HEK293T (cell line): Measurements from ENCODE around the gene MGP.

ENCODE experiments used
- BHLHE40 ChIP-seq: fragments of 450-650 bp; IDR thresholded peaks from 2 replicates; pipeline ENCODE4 v1.6.1; 2016; ENCODE audit warnings: mild to moderate bottlenecking, moderate library complexity, borderline replicate concordance
- CTBP1 ChIP-seq: fragments of 450-650 bp; IDR thresholded peaks from 2 replicates; pipeline ENCODE4 v1.6.1; 2016; ENCODE audit warnings: borderline replicate concordance
- ELF4 ChIP-seq: fragments of 450-650 bp; IDR thresholded peaks from 2 replicates; pipeline ENCODE4 v1.6.1; 2017; ENCODE audit warnings: antibody characterized with exemption
- FOXK2 ChIP-seq: fragments of 450-650 bp; IDR thresholded peaks from 2 replicates; pipeline ENCODE4 v1.6.1; 2016; ENCODE audit warnings: mild to moderate bottlenecking
- FOXM1 ChIP-seq: fragments of 450-650 bp; IDR thresholded peaks from 2 replicates; pipeline ENCODE4 v1.6.1; 2017; ENCODE audit warnings: mild to moderate bottlenecking, borderline replicate concordance
- HDGF ChIP-seq: fragments of 450-650 bp; IDR thresholded peaks from 2 replicates; pipeline ENCODE4 v1.6.1; 2017; ENCODE audit warnings: antibody characterized with exemption, borderline replicate concordance
- LEF1 ChIP-seq: fragments of 450-650 bp; IDR thresholded peaks from 2 replicates; pipeline ENCODE4 v1.6.1; 2017; ENCODE audit warnings: mild to moderate bottlenecking, borderline replicate concordance
- SP1 ChIP-seq: fragments of 450-650 bp; IDR thresholded peaks from 2 replicates; pipeline ENCODE4 v1.6.1; 2017
- TARDBP ChIP-seq: fragments of 450-650 bp; IDR thresholded peaks from 2 replicates; pipeline ENCODE4 v1.6.1; 2016
- ZNF384 ChIP-seq: fragments of 450-650 bp; IDR thresholded peaks from 2 replicates; pipeline ENCODE4 v1.6.1; 2016
- TF ChIP-seq, protein P1 (sequence below): fragments of 450-650 bp; IDR thresholded peaks from 2 replicates; pipeline ENCODE4 v1.6.1; 2016

DNA sequence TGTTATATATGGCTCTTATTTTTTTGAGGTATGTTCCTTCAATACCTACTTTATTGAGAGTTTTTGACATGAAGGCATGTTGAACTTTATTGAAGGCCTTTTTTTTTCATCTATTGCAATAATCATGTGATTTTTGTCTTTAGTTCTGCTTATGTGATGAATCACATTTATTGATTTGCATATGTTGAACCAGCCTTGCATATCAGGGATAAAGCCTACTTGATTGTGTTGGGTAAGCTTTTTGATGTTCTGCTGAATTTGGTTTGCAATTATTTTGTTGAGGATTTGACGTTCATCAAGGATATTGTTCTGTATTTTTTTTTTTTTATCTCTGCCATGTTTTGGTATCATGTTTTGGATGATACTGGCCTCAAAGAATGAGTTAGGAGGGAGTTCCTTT is 27.1 kb downstream of the MGP start:
- TF ChIP-seq ELF4 (no peak), CTBP1 (no peak), BHLHE40 (no peak), HDGF (no peak), TARDBP (no peak), SP1 (no peak), ZNF384 (no peak), FOXM1 (no peak), LEF1 (no peak), FOXK2 (no peak)
- TF ChIP-seq, protein P1, sequence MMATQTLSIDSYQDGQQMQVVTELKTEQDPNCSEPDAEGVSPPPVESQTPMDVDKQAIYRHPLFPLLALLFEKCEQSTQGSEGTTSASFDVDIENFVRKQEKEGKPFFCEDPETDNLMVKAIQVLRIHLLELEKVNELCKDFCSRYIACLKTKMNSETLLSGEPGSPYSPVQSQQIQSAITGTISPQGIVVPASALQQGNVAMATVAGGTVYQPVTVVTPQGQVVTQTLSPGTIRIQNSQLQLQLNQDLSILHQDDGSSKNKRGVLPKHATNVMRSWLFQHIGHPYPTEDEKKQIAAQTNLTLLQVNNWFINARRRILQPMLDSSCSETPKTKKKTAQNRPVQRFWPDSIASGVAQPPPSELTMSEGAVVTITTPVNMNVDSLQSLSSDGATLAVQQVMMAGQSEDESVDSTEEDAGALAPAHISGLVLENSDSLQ: no peak
